ENCODE results near the gene ZSWIM1. TPM values are rescaled to one million over a fixed set of nuclear protein-coding genes. Genes with fewer than 3 reads are reported as not detected.
"Not testable (repeated sequence)": the region's sequence is repeated elsewhere in the genome, so short reads cannot be mapped to it uniquely, and the experiment has no call there.

Gene ZSWIM1
- total and polyA plus RNA-seq, 11 donors = 3.9 to 16.3 (median 10.4) TPM

DNA sequence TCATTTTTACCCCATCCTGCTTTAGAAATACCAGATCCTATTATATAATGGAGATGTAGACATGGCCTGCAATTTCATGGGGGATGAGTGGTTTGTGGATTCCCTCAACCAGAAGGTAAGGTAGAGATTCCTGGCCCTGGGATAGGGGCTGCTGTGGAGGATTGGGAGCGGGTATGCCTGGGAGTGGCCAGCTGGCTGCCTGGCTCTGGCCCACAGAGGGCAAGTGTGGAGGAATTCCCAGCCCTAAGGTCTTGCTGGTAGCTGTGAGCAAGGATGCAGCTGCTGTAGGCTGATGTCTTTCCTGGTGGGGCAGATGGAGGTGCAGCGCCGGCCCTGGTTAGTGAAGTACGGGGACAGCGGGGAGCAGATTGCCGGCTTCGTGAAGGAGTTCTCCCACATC lies 16.7 kb downstream of the ZSWIM1 start:
- Histone ChIP-seq H3K36me3 (peaks cover 0 to 99% (median 91%) of the 10 kb centered on the region in 9 donors), H3K9me3 (no peaks in the 10 kb centered on the region), H3K4me1 (peaks cover 0 to 7% (median 0%) of the 10 kb centered on the region in 12 donors), H3K4me3 (no peak overlapping the region), H3K27me3 (no peaks in the 10 kb centered on the region), H3K27ac (no peak overlapping the region)
- ATAC-seq (no peak), DNase-seq (peak in 1 of 5 donors; percentile 52)
- TF ChIP-seq POLR2A (IDR thresholded peaks at IDR 0.05) = no peak
- WGBS, 4 donors = 94 to 99% (median 96%) methylated on average over 7 of the region's 7 CpGs
- intact Hi-C loops (cut with DNase I) = loop anchor here in 1 of 10 donors (10.0 kb wide), 1 partner anchor 67 kb away; no protein-coding TSS in a partner anchor

DNA sequence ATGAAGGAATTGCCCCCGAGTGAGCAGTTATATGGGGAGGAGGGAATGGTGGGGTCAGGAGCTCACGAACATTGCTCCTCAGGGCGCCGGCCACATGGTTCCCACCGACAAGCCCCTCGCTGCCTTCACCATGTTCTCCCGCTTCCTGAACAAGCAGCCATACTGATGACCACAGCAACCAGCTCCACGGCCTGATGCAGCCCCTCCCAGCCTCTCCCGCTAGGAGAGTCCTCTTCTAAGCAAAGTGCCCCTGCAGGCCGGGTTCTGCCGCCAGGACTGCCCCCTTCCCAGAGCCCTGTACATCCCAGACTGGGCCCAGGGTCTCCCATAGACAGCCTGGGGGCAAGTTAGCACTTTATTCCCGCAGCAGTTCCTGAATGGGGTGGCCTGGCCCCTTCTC lies 17.3 kb downstream of the ZSWIM1 start:
- intact Hi-C loops (cut with DNase I) = loop anchor here in 1 of 10 donors (10.0 kb wide), 1 partner anchor 67 kb away; no protein-coding TSS in a partner anchor
- TF ChIP-seq, protein P1, sequence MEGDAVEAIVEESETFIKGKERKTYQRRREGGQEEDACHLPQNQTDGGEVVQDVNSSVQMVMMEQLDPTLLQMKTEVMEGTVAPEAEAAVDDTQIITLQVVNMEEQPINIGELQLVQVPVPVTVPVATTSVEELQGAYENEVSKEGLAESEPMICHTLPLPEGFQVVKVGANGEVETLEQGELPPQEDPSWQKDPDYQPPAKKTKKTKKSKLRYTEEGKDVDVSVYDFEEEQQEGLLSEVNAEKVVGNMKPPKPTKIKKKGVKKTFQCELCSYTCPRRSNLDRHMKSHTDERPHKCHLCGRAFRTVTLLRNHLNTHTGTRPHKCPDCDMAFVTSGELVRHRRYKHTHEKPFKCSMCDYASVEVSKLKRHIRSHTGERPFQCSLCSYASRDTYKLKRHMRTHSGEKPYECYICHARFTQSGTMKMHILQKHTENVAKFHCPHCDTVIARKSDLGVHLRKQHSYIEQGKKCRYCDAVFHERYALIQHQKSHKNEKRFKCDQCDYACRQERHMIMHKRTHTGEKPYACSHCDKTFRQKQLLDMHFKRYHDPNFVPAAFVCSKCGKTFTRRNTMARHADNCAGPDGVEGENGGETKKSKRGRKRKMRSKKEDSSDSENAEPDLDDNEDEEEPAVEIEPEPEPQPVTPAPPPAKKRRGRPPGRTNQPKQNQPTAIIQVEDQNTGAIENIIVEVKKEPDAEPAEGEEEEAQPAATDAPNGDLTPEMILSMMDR (IDR thresholded peaks at IDR 0.05) = no peak
- TF ChIP-seq POLR2A (IDR thresholded peaks at IDR 0.05) = no peak
- ATAC-seq = no peak
- Histone ChIP-seq H3K4me3 (no peak overlapping the region), H3K27me3 (no peaks in the 10 kb centered on the region), H3K4me1 (peaks cover 0 to 1% (median 0%) of the 10 kb centered on the region in 12 donors), H3K36me3 (peaks cover 0 to 98% (median 90%) of the 10 kb centered on the region in 9 donors), H3K9me3 (no peaks in the 10 kb centered on the region), H3K27ac (no peak overlapping the region)
- DNase-seq = peak in 2 of 5 donors; percentile 1 to 22
- WGBS, 4 donors = 86 to 89% (median 88%) methylated on average over 12 of the region's 12 CpGs

DNA sequence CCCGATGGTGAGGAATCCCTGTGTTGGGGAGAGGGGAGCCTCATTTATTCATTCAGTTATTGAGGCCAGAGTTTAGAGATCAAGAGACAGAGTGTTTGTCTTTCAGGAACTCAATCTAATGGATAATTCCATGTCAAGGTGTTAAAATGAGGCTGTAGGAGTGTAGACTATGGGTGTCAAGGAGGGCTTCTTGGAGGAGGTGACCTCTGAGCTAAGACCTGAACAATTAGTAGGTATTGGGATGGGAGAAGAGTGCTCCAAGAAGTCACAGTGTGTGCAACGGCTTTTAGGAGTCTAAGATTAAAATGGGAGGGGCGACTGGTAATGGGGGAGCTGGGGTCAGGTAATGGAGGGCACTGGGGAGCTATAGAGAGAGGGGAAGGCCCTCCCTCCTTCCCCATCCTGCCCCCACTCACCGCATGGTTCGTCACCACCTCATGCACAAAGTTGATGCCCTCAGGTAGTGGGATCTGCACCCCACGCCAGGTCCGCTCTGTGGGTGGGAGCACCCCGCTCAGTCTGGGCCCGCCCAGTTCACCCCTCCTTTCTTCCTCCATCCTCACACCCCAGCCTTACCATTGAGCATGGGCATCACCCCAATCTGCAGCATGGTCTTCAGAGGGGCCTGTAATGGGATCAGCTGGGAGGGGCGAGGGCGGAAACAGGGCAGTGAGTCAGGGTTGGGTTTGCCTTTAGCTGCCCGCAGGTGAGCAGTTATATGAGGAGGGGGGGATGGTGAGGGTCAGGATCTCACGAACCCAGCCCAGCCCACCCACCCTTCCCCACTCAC lies 18.2 kb downstream of the ZSWIM1 start:
- ATAC-seq = peak in 1 of 4 donors; percentile 7
- H3K4me3 ChIP-seq = no peak overlapping the region
- intact Hi-C loops (cut with DNase I) = loop anchor here in 1 of 10 donors (10.0 kb wide), 1 partner anchor 66 kb away; no protein-coding TSS in a partner anchor

DNA sequence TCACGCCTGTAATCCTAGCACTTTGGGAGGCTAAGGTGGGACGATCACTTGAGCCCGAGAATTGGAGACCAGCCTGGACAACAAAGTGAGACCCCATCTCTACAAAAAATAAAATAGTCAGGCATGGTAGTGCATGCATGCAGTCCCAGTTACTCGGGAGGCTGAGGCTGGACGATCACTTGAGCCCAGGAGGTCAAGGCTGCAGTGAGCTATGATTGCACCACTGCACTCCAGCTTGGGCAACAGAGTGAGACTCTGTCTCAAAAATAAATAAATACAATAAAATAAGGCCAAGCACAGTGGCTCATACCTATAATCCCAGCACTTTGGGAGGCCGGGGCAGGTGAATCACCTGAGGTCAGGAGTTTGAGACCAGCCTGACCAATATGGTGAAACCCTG lies 20.3 kb downstream of the ZSWIM1 start:
- ATAC-seq; H3K4me1 ChIP-seq; DNase-seq; H3K9me3 ChIP-seq; intact Hi-C loops (cut with DNase I); H3K27ac ChIP-seq; H3K4me3 ChIP-seq; H3K27me3 ChIP-seq: not testable (repeated sequence)
- 87 to 97% (median 95%) methylated on average over 6 of the region's 6 CpGs for WGBS, 4 donors
- peaks cover 0 to 97% (median 85%) of the 10 kb centered on the region in 9 donors for H3K36me3 ChIP-seq

More for the DNA sequence above, 18.2 kb downstream of the ZSWIM1 start:
- H3K4me1 ChIP-seq = no peaks in the 10 kb centered on the region
- H3K36me3 ChIP-seq = peaks cover 0 to 98% (median 89%) of the 10 kb centered on the region in 9 donors
- WGBS, 4 donors = 87 to 94% (median 92%) methylated on average over 13 of the region's 13 CpGs
- no peaks in the 10 kb centered on the region for H3K9me3 ChIP-seq
- TF ChIP-seq, protein P1 (IDR thresholded peaks at IDR 0.05) = no peak
- no peak for TF ChIP-seq POLR2A (IDR thresholded peaks at IDR 0.05)
- no peak overlapping the region for H3K27ac ChIP-seq
- no peaks in the 10 kb centered on the region for H3K27me3 ChIP-seq
- peak in 1 of 5 donors; percentile 7 for DNase-seq

DNA sequence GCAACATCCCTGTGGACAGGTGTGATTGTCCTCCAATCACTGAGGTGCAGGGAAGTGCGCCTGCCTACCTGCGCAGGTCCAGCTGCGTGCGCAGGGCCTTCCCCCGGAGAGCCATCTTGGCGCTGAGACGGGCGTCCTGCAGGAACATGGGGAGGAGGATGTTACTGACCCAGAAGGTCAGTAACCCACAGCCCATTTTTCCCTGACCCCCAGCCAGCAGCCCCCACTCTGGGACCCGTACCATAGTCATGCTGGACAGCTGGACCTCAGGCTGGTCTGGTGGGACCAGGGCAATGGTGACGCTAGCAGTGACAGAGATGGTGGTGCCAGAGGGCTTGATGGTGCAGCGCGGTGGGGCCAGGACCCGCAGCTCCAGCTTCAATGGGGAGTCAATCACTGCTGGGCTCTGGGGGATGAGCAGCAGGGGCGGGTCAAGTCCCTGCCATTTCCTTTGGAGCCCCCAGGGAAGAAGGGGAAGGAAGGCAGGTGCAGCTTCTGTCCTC lies 21.2 kb downstream of the ZSWIM1 start:
- no peaks in the 10 kb centered on the region for H3K27me3 ChIP-seq
- H3K27ac ChIP-seq = no peak overlapping the region
- H3K4me1 ChIP-seq = no peaks in the 10 kb centered on the region
- H3K9me3 ChIP-seq = no peaks in the 10 kb centered on the region
- H3K36me3 ChIP-seq = peaks cover 0 to 94% (median 79%) of the 10 kb centered on the region in 9 donors
- no peak for TF ChIP-seq POLR2A (IDR thresholded peaks at IDR 0.05)
- TF ChIP-seq, protein P1 (IDR thresholded peaks at IDR 0.05) = no peak
- intact Hi-C loops (cut with DNase I) = no loop called here
- H3K4me3 ChIP-seq = no peak overlapping the region
- peak in 2 of 4 donors; percentile 12 to 18 for ATAC-seq
- 89 to 92% (median 91%) methylated on average over 10 to 14 of the region's 14 CpGs for WGBS, 4 donors
- DNase-seq = no peak

Measured in heart left ventricle (tissue), 16 donors.